HepG2 (cell line): ENCODE results near the gene CROCC. TPM values are rescaled to one million over a fixed set of nuclear protein-coding genes. Genes with fewer than 3 reads are reported as not detected.

Source experiments
- ATAC-seq: fragments of 200-7000 bp; cut with Tn5 transposase; 3 replicates; pipeline ENCODE4 v1.9.1; 2020; ENCODE audit warnings: mild to moderate bottlenecking, moderate library complexity
- BruUV-seq: library from RNA; stranded (reverse); fragments of 400-500 nt; replicated peaks from 2 replicates; lab custom pipeline; 2021; lab: Mats Ljungman, UMichigan
- CTCF ChIA-PET: fragments of 300-600 bp; formaldehyde crosslinking; extraction: SDS; loops from one replicate; lab custom pipeline; 2021; ENCODE audit warnings: low total read pairs, inconsistent platforms, low intra/inter-chr PET ratio; lab: Yijun Ruan, JAX
- POLR2A ChIA-PET: fragments of 350-600 bp; sonication (Branson Sonifier 250); formaldehyde crosslinking; loops from one replicate; lab custom pipeline; 2020; ENCODE audit warnings: antibody characterized with exemption, inconsistent platforms; lab: Yijun Ruan, JAX
- DNase-seq: peaks from one replicate; pipeline ENCODE4 v3.0.0-alpha.2; 2015; ENCODE audit warnings: low spot score
- FAIRE-seq: peaks from 3 replicates; lab custom pipeline; 2011; peaks lifted over from hg19 to GRCh38; lab: Jason Lieb, UNC
- H2AFZ ChIP-seq: one replicate; pipeline ENCODE4 v1.6.1; 2011; ENCODE audit warnings: low read length, inconsistent platforms
- H3K27ac ChIP-seq: fragments of 300-600 bp; 3 replicates; pipeline ENCODE4 v1.8.0; 2011; ENCODE audit warnings: mixed run types, mild to moderate bottlenecking, mixed read lengths, low read length, inconsistent platforms; ENCODE audit not compliant: insufficient read depth; ENCODE audit errors: extremely low read length
- H3K27me3 ChIP-seq, 2 experiments: fragments of 200-600 bp in 1 of 2; 2 replicates in 1 of 2; 3 replicates in 1 of 2; pipeline versions ENCODE4 v1.6.0 to v1.8.0; 2011; ENCODE audit warnings: low read length in 2 of 2, mild to moderate bottlenecking in 2 of 2, moderate library complexity in 2 of 2, inconsistent platforms in 1 of 2; ENCODE audit not compliant: insufficient read depth in 2 of 2, control insufficient read depth in 1 of 2
- H3K36me3 ChIP-seq, 2 experiments: fragments of 200-600 bp in 1 of 2; replicated peaks in 1 of 2; 2 replicates in 1 of 2; 3 replicates in 1 of 2; pipeline versions ENCODE4 v1.5.1 to v1.8.0; 2011; ENCODE audit warnings: low read length in 2 of 2, inconsistent platforms in 1 of 2; ENCODE audit not compliant: insufficient read depth in 2 of 2, control insufficient read depth in 1 of 2
- H3K4me1 ChIP-seq: 2 replicates; pipeline ENCODE4 v1.5.1; 2012; ENCODE audit warnings: low read length, inconsistent platforms; ENCODE audit not compliant: insufficient read depth
- H3K4me2 ChIP-seq: 2 replicates; pipeline ENCODE4 v1.6.0; 2011; ENCODE audit warnings: low read depth, low read length, inconsistent platforms
- H3K4me3 ChIP-seq, 3 experiments: fragments of 200-600 bp in 1 of 3; sonication (generic), shearing (Covaris generic) in 1 of 3; replicated peaks in 1 of 3; 2 replicates each; pipeline ENCODE4 v1.5.1; 2011 to 2016; ENCODE audit warnings: low read length in 3 of 3, inconsistent platforms in 2 of 3, low read depth in 2 of 3, mild to moderate bottlenecking in 2 of 3, control low read depth in 1 of 3, mixed read lengths in 1 of 3; ENCODE audit not compliant: insufficient read depth in 1 of 3
- H3K79me2 ChIP-seq: one replicate; pipeline ENCODE4 v1.6.1; 2011; ENCODE audit warnings: low read length, inconsistent platforms; ENCODE audit not compliant: insufficient read depth
- H3K9ac ChIP-seq: 2 replicates; pipeline ENCODE4 v1.6.0; 2011; ENCODE audit warnings: mild to moderate bottlenecking, low read depth, low read length, inconsistent platforms; ENCODE audit not compliant: insufficient read depth
- H3K9me3 ChIP-seq: 2 replicates; pipeline ENCODE4 v1.5.1; 2012; ENCODE audit warnings: mild to moderate bottlenecking, low read length
- H4K20me1 ChIP-seq: 2 replicates; pipeline ENCODE4 v1.6.0; 2011; ENCODE audit warnings: inconsistent platforms, mild to moderate bottlenecking, low read length, moderate library complexity; ENCODE audit not compliant: insufficient read depth
- ETS1 ChIP-seq: sonication (generic); formaldehyde crosslinking; IDR thresholded peaks from 2 replicates; pipeline ENCODE4 v1.4.0; 2020; ENCODE audit warnings: missing genetic modification reagents
- KDM1A ChIP-seq: IDR thresholded peaks from 2 replicates; pipeline ENCODE4 v1.6.1; 2016; ENCODE audit warnings: missing compliant biosample characterization
- KDM6A ChIP-seq: IDR thresholded peaks from 2 replicates; pipeline ENCODE4 v1.6.1; 2016; ENCODE audit warnings: low read depth
- KLF12 ChIP-seq: sonication (generic); formaldehyde crosslinking; IDR thresholded peaks from 2 replicates; pipeline ENCODE4 v1.4.0; 2020; ENCODE audit warnings: missing genetic modification reagents, borderline replicate concordance
- MEIS2 ChIP-seq: sonication (generic); formaldehyde crosslinking; IDR thresholded peaks from 2 replicates; pipeline ENCODE4 v1.9.0; 2021; ENCODE audit warnings: mild to moderate bottlenecking, missing genetic modification reagents
- NFE2L1 ChIP-seq: sonication (generic); formaldehyde crosslinking; IDR thresholded peaks from 2 replicates; pipeline ENCODE4 v1.4.0; 2020; ENCODE audit warnings: missing genetic modification reagents, mild to moderate bottlenecking, borderline replicate concordance
- PAWR ChIP-seq: sonication (generic); formaldehyde crosslinking; IDR thresholded peaks from 2 replicates; pipeline ENCODE4 v1.4.0; 2020; ENCODE audit warnings: missing genetic modification reagents, mild to moderate bottlenecking, borderline replicate concordance
- TEAD2 ChIP-seq: sonication (generic); formaldehyde crosslinking; IDR thresholded peaks from 2 replicates; pipeline ENCODE4 v1.9.0; 2021; ENCODE audit warnings: missing genetic modification reagents
- TFDP1 ChIP-seq: IDR thresholded peaks from 2 replicates; pipeline ENCODE4 v1.6.1; 2016; ENCODE audit warnings: missing compliant biosample characterization, missing genetic modification reagents, borderline replicate concordance
- TMF1 ChIP-seq: sonication (generic); formaldehyde crosslinking; IDR thresholded peaks from 2 replicates; pipeline ENCODE4 v1.8.1; 2022; ENCODE audit warnings: low read depth, missing genetic modification reagents
- ZKSCAN1 ChIP-seq: fragments of 150-350 bp; IDR thresholded peaks from 2 replicates; pipeline ENCODE4 v1.6.1; 2014; ENCODE audit warnings: low read length
- ZNF33B ChIP-seq: sonication (generic); formaldehyde crosslinking; IDR thresholded peaks from 2 replicates; pipeline ENCODE4 v1.5.1; 2020; ENCODE audit warnings: mild to moderate bottlenecking, missing genetic modification reagents
- ZNF629 ChIP-seq: sonication (generic); formaldehyde crosslinking; conservative IDR thresholded peaks from 2 replicates; pipeline ENCODE4 v1.5.0; 2020; ENCODE audit warnings: missing genetic modification reagents
- ZSCAN20 ChIP-seq: sonication (generic); formaldehyde crosslinking; IDR thresholded peaks from 2 replicates; pipeline ENCODE4 v1.4.0; 2020; ENCODE audit warnings: missing genetic modification reagents, mild to moderate bottlenecking, borderline replicate concordance
- ZSCAN21 ChIP-seq: sonication (generic); formaldehyde crosslinking; IDR thresholded peaks from 2 replicates; pipeline ENCODE4 v1.8.0; 2022; ENCODE audit warnings: mild to moderate bottlenecking, missing genetic modification reagents, moderate library complexity, borderline replicate concordance
- WGBS: methylation state at CpG from one replicate; pipeline ENCODE4 v1.1.6; 2017; ENCODE audit warnings: low lambda C conversion rate; 5-methylcytosine and 5-hydroxymethylcytosine counted together
- in situ Hi-C: cut with HindIII; loops from 2 replicates; pipeline ENCODE4 v1.10.0; 2017; ENCODE audit warnings: low pct_unique_long_range_greater_than_20kb; ENCODE audit not compliant: extremely low pct_ligation_motif_present
- intact Hi-C: fragments of 100-400 bp; cut with micrococcal nuclease; formaldehyde crosslinking; loops from one replicate; pipeline ENCODE4 v1.10.0; 2022; ENCODE audit not compliant: unreplicated experiment
- polyA plus RNA-seq, 8 experiments: library from polyadenylated mRNA; depleted of rRNA in 3 of 8; stranded (reverse) in 7 of 8; unstranded in 1 of 8; fragments of >200 nt; fragmentation: Illumina TruSeq in 4 of 8; extraction: Trizol in 4 of 8; gene quantifications; 2 replicates each; pipeline versions ENCODE4 v1.2.1 to v1.2.3, GENCODE V29; 2011 to 2016; ENCODE audit warnings: low read depth in 4 of 8, missing spikeins in 1 of 8, mixed read lengths in 1 of 8; ENCODE audit not compliant: insufficient read depth in 1 of 8
- total RNA-seq, 5 experiments: library from RNA; depleted of rRNA; stranded (reverse); fragments of >200 nt; fragmentation: Illumina TruSeq; extraction: Trizol; gene quantifications; 2 replicates each; pipeline ENCODE4 v1.2.3, GENCODE V29; 2016; ENCODE audit warnings: low read depth in 1 of 5

Gene CROCC
- total and polyA plus RNA-seq, 2 of the 13 experiments (the other 11 are each of a cell fraction or from before 2014, with no cell fraction given) = 7.8 to 15.5 TPM

GRCh38 chr1:16988210-16988609, 66.5 kb downstream of the CROCC start:
- FAIRE-seq = no peak
- DNase-seq = no peak
- no peak overlapping the region for H3K4me2 ChIP-seq
- H3K4me3 ChIP-seq = no peak overlapping the region
- no peak overlapping the region for H3K9ac ChIP-seq
- in situ Hi-C loops = no loop called here
- no peak overlapping the region for H2AFZ ChIP-seq
- H3K4me1 ChIP-seq = peaks cover 9% of the 10 kb centered on the region
- ChIA-PET POLR2A (no interaction called here), CTCF (no interaction called here)
- no peaks in the 10 kb centered on the region for H3K36me3 ChIP-seq
- no TSS peak for BruUV-seq
- no peaks in the 10 kb centered on the region for H3K9me3 ChIP-seq
- intact Hi-C loops = no loop called here
- no peaks in the 10 kb centered on the region for H4K20me1 ChIP-seq
- no peaks in the 10 kb centered on the region for H3K79me2 ChIP-seq
- 83% methylated on average over 9 of the region's 13 CpGs for WGBS
- H3K27ac ChIP-seq = no peak overlapping the region
- ATAC-seq = no peak
- no peaks in the 10 kb centered on the region for H3K27me3 ChIP-seq
- no peak for TF ChIP-seq TEAD2
- TF ChIP-seq KDM1A = no peak
- no peak for TF ChIP-seq ZSCAN20 (CRISPR knock-in tag)
- TF ChIP-seq KDM6A (CRISPR knock-in tag) = no peak

- TF ChIP-seq MEIS2 (no peak), ZNF33B (CRISPR knock-in tag) (no peak), TMF1 (CRISPR knock-in tag) (no peak), PAWR (CRISPR knock-in tag) (no peak), NFE2L1 (CRISPR knock-in tag) (no peak), TFDP1 (CRISPR knock-in tag) (no peak), ZKSCAN1 (no peak), ZNF629 (CRISPR knock-in tag) (no peak), KLF12 (CRISPR knock-in tag) (no peak), ETS1 (CRISPR knock-in tag) (no peak), ZSCAN21 (CRISPR knock-in tag) (no peak)
- FAIRE-seq (no peak), DNase-seq (no peak), ATAC-seq (no peak)
- intact Hi-C loops (no loop called here), in situ Hi-C loops (no loop called here)
- Histone ChIP-seq H3K36me3 (no peaks in the 10 kb centered on the region), H3K9ac (no peak overlapping the region), H3K27ac (no peak overlapping the region), H3K27me3 (no peaks in the 10 kb centered on the region), H2AFZ (no peak overlapping the region), H3K4me1 (no peaks in the 10 kb centered on the region), H3K9me3 (no peaks in the 10 kb centered on the region), H3K79me2 (no peaks in the 10 kb centered on the region), H3K4me3 (no peak overlapping the region), H4K20me1 (no peaks in the 10 kb centered on the region), H3K4me2 (no peak overlapping the region)
- no TSS peak for BruUV-seq
- 95% methylated on average over 19 of the region's 22 CpGs for WGBS
- CTCF ChIA-PET = no interaction called here
- POLR2A ChIA-PET = no interaction called here
Observed at GRCh38 chr1:16989676-16990391, 68.1 kb downstream of the CROCC start.
